MG63 (cell line): Measurements from ENCODE around the gene GRM6. TPM values are rescaled to one million over a fixed set of nuclear protein-coding genes. Genes with fewer than 3 reads are reported as not detected.
A peak's percentile ranks its signal among the peaks of the same experiment; 100 is the strongest.

Experiments
- DNase-seq: peaks from one replicate; pipeline ENCODE4 v3.0.0-alpha.2; 2020
- H3K27me3 ChIP-seq: fragments of 250-450 bp; sonication (Bioruptor Pico); 2 replicates; pipeline ENCODE4 v1.5.1; 2020; ENCODE audit warnings: mild to moderate bottlenecking, moderate library complexity
- H3K36me3 ChIP-seq: fragments of 250-450 bp; sonication (Bioruptor Pico); 2 replicates; pipeline ENCODE4 v1.5.1; 2020; ENCODE audit warnings: mild to moderate bottlenecking, moderate library complexity
- H3K4me3 ChIP-seq: fragments of 250-450 bp; sonication (Bioruptor Pico); 2 replicates; pipeline ENCODE4 v1.5.1; 2020; ENCODE audit warnings: mild to moderate bottlenecking, moderate library complexity
- H3K9me3 ChIP-seq: fragments of 250-450 bp; sonication (Bioruptor Pico); 2 replicates; pipeline ENCODE4 v1.5.1; 2020; ENCODE audit warnings: mild to moderate bottlenecking, moderate library complexity
- total RNA-seq: library from RNA; depleted of rRNA; stranded (reverse); fragments of >200 nt; shearing (Covaris generic); gene quantifications from 2 replicates; pipeline ENCODE4 v1.2.3, GENCODE V29; 2014; ENCODE audit warnings: low replicate concordance; rRNA removed

GRM6 gene
- not detected in 2 replicates for total RNA-seq

GRCh38 chr5:178994580-178995340 is at the start of gene GRM6:
TSS of gene GRM6 (minus strand) at chr5:178995320. CDS start at chr5:178994944, 376 bp downstream.
- H3K36me3 ChIP-seq, result no peaks in the 10 kb centered on the region
- no peak within 1 kb of the TSS for H3K4me3 ChIP-seq
- peaks cover 10% of the 10 kb centered on the region for H3K27me3 ChIP-seq
- no peak for DNase-seq
- H3K9me3 ChIP-seq, result no peaks in the 10 kb centered on the region; the same call in 1 of the 2 replicates

GRCh38 chr5:179044765-179045164 is 49.6 kb upstream of the GRM6 start:
- no peak for DNase-seq
- no peaks in the 10 kb centered on the region; the same call in 1 of the 2 replicates for H3K27me3 ChIP-seq
- no peaks in the 10 kb centered on the region for H3K36me3 ChIP-seq
- H3K4me3 ChIP-seq, result no peak overlapping the region
- peaks cover 19% of the 10 kb centered on the region for H3K9me3 ChIP-seq

GRCh38 chr5:179033004-179033580 is 38.0 kb upstream of the GRM6 start:
- no peak for DNase-seq
- H3K9me3 ChIP-seq, result peaks cover 90% of the 10 kb centered on the region

GRCh38 chr5:179023528-179024189 is 28.5 kb upstream of the GRM6 start, which contains the start of gene ZNF879:
TSS of gene ZNF879 (plus strand) at chr5:179023804. CDS start at chr5:179025005, 1,201 bp downstream.
- peak within 1 kb of the TSS; percentile 59 for H3K4me3 ChIP-seq
- peaks cover 37% of the 10 kb centered on the region for H3K36me3 ChIP-seq
- DNase-seq, result peak; percentile 98
- no peaks in the 10 kb centered on the region for H3K27me3 ChIP-seq
- peaks cover 31% of the 10 kb centered on the region for H3K9me3 ChIP-seq

More at GRCh38 chr5:179033004-179033580, 38.0 kb upstream of the GRM6 start:
- 0 out of 2 replicates have a peak, but pooled peaks cover 2% of the 10 kb centered on the region for H3K27me3 ChIP-seq
- H3K4me3 ChIP-seq, result no peak overlapping the region
- H3K36me3 ChIP-seq, result peaks cover 64% of the 10 kb centered on the region

- Histone ChIP-seq H3K9me3 (peaks cover 28% of the 10 kb centered on the region), H3K36me3 (no peaks in the 10 kb centered on the region), H3K4me3 (no peak overlapping the region), H3K27me3 (no peaks in the 10 kb centered on the region; the same call in 1 of the 2 replicates)
- DNase-seq, result no peak
Observed at GRCh38 chr5:179008667-179009066, 13.5 kb upstream of the GRM6 start.

- no peak for DNase-seq
- no peak overlapping the region for H3K4me3 ChIP-seq
- H3K36me3 ChIP-seq, result no peaks in the 10 kb centered on the region
- H3K27me3 ChIP-seq, result no peaks in the 10 kb centered on the region
- H3K9me3 ChIP-seq, result peaks cover 25% of the 10 kb centered on the region
Observed at GRCh38 chr5:179006564-179006963, 11.4 kb upstream of the GRM6 start.

- Histone ChIP-seq H3K27me3 (peaks cover 10% of the 10 kb centered on the region), H3K36me3 (no peaks in the 10 kb centered on the region), H3K4me3 (no peak overlapping the region), H3K9me3 (peaks cover 11% of the 10 kb centered on the region)
- DNase-seq, result no peak
Observed at GRCh38 chr5:178998441-178998840, 3.3 kb upstream of the GRM6 start.

GRCh38 chr5:178997191-178997590 is 2.1 kb upstream of the GRM6 start:
- no peak for DNase-seq
- Histone ChIP-seq H3K9me3 (peaks cover 5% of the 10 kb centered on the region), H3K36me3 (no peaks in the 10 kb centered on the region), H3K4me3 (no peak overlapping the region), H3K27me3 (peaks cover 10% of the 10 kb centered on the region)

- H3K4me3 ChIP-seq, result no peak overlapping the region
- H3K27me3 ChIP-seq, result peaks cover 10% of the 10 kb centered on the region
- no peak for DNase-seq
- no peaks in the 10 kb centered on the region for H3K36me3 ChIP-seq
- peaks cover 5% of the 10 kb centered on the region for H3K9me3 ChIP-seq
Observed at GRCh38 chr5:178996156-178996555, 1.0 kb upstream of the GRM6 start.

GRCh38 chr5:178995341-178995690 is 196 bp upstream of the GRM6 start:
- Histone ChIP-seq H3K36me3 (no peaks in the 10 kb centered on the region), H3K9me3 (peaks cover 3% of the 10 kb centered on the region), H3K4me3 (no peak overlapping the region), H3K27me3 (peaks cover 10% of the 10 kb centered on the region)
- no peak for DNase-seq

- no peaks in the 10 kb centered on the region; the same call in none of the 2 replicates for H3K9me3 ChIP-seq
- peaks cover 10% of the 10 kb centered on the region for H3K27me3 ChIP-seq
- DNase-seq, result no peak
- no peaks in the 10 kb centered on the region for H3K36me3 ChIP-seq
- no peak overlapping the region for H3K4me3 ChIP-seq
Observed at GRCh38 chr5:178993955-178994579, 1.1 kb downstream of the GRM6 start.

GRCh38 chr5:178993236-178993765 is 1.8 kb downstream of the GRM6 start:
- no peaks in the 10 kb centered on the region for H3K36me3 ChIP-seq
- H3K9me3 ChIP-seq, result no peaks in the 10 kb centered on the region; the same call in none of the 2 replicates
- no peak for DNase-seq
- H3K27me3 ChIP-seq, result peaks cover 10% of the 10 kb centered on the region
- no peak overlapping the region for H3K4me3 ChIP-seq

GRCh38 chr5:178992291-178992895 is 2.7 kb downstream of the GRM6 start:
- Histone ChIP-seq H3K4me3 (no peak overlapping the region), H3K9me3 (no peaks in the 10 kb centered on the region; the same call in none of the 2 replicates), H3K36me3 (no peaks in the 10 kb centered on the region), H3K27me3 (peaks cover 10% of the 10 kb centered on the region)
- DNase-seq, result no peak

GRCh38 chr5:178991190-178992145 is 3.7 kb downstream of the GRM6 start:
- peaks cover 6% of the 10 kb centered on the region for H3K9me3 ChIP-seq
- H3K27me3 ChIP-seq, result peaks cover 10% of the 10 kb centered on the region
- DNase-seq, result no peak
- no peaks in the 10 kb centered on the region for H3K36me3 ChIP-seq
- no peak overlapping the region for H3K4me3 ChIP-seq

GRCh38 chr5:178990491-178990890 is 4.6 kb downstream of the GRM6 start:
- no peaks in the 10 kb centered on the region for H3K36me3 ChIP-seq
- DNase-seq, result no peak
- peaks cover 9% of the 10 kb centered on the region for H3K9me3 ChIP-seq
- no peak overlapping the region for H3K4me3 ChIP-seq
- H3K27me3 ChIP-seq, result peaks cover 8% of the 10 kb centered on the region; the same call in 1 of the 2 replicates
